Sigmoid colon (tissue), 4 donors: ENCODE results near the gene HNRNPA3.

ENCODE experiments used
- CTCF ChIP-seq, 4 experiments: fragments of 450-650 bp in 3 of 4; fragments of 200-600 bp in 1 of 4; IDR thresholded peaks; one replicate each; pipeline ENCODE4 v1.5.1; 2016 to 2019; ENCODE audit warnings: antibody characterized with exemption in 4 of 4, mild to moderate bottlenecking in 3 of 4, moderate library complexity in 2 of 4
- POLR2A ChIP-seq, 2 donors: fragments of 450-650 bp; IDR thresholded peaks; one replicate each; pipeline ENCODE4 v1.6.1; 2016; ENCODE audit warnings: antibody characterized with exemption in 2 of 2, mild to moderate bottlenecking in 2 of 2, moderate library complexity in 2 of 2
- POLR2AphosphoS5 ChIP-seq, 4 donors: sonication (generic); formaldehyde crosslinking; IDR thresholded peaks; one replicate each; pipeline ENCODE4 v1.6.1; 2017; ENCODE audit warnings: antibody characterized with exemption in 4 of 4

GRCh38 chr2:177268901-177269300 lies 56.3 kb downstream of the HNRNPA3 start:
- TF ChIP-seq CTCF (IDR thresholded peaks at IDR 0.05) = no peak
- TF ChIP-seq POLR2A (IDR thresholded peaks at IDR 0.05) = no peak
- no peak for TF ChIP-seq POLR2AphosphoS5 (IDR thresholded peaks at IDR 0.05)
